Activated CD8-positive, alpha-beta T cell treated with anti-CD3 and anti-CD28 coated beads, Interleukin-2, amount 10 ng/mL, durations not matched to agents 7 days and 5 days (primary cell): ENCODE results near the gene COL6A1. TPM values are rescaled to one million over a fixed set of nuclear protein-coding genes. Genes with fewer than 3 reads are reported as not detected.
"Not testable (repeated sequence)": the region's sequence is repeated elsewhere in the genome, so short reads cannot be mapped to it uniquely, and the experiment has no call there.

Experiments
- ATAC-seq: fragments of 150-1000 bp; cut with Tn5 transposase; one replicate; pipeline ENCODE4 v1.10.0; 2021; ENCODE audit warnings: moderate library complexity
- CTCF ChIA-PET: fragments of 350-600 bp; sonication (Branson Sonifier 250); formaldehyde crosslinking; loops from one replicate; lab custom pipeline; 2021; ENCODE audit warnings: antibody characterized with exemption; lab: Charles Lee
- POLR2A ChIA-PET: fragments of 350-600 bp; sonication (Branson Sonifier 250); formaldehyde crosslinking; loops from one replicate; lab custom pipeline; 2021; ENCODE audit warnings: antibody characterized with exemption; lab: Charles Lee
- DNase-seq: peaks from one replicate; pipeline ENCODE4 v3.0.0-alpha.2; 2020
- H3K27ac Mint-ChIP-seq: one replicate; pipeline ENCODE4 v1.8.0; 2021; ENCODE audit warnings: mild to moderate bottlenecking, mixed read lengths
- H3K27me3 Mint-ChIP-seq: one replicate; pipeline ENCODE4 v1.8.0; 2021; ENCODE audit warnings: low read depth, mixed read lengths
- H3K36me3 Mint-ChIP-seq: one replicate; pipeline ENCODE4 v1.8.0; 2021; ENCODE audit warnings: low read depth, mixed read lengths
- H3K4me1 Mint-ChIP-seq: one replicate; pipeline ENCODE4 v1.8.0; 2021; ENCODE audit warnings: low read depth, mixed read lengths
- H3K4me3 Mint-ChIP-seq: one replicate; pipeline ENCODE4 v1.8.0; 2021; ENCODE audit warnings: mild to moderate bottlenecking, mixed read lengths
- H3K9me3 Mint-ChIP-seq: one replicate; pipeline ENCODE4 v1.8.0; 2022; ENCODE audit warnings: mixed read lengths; ENCODE audit not compliant: insufficient read depth
- total RNA-seq, 2 experiments: library from RNA; stranded (reverse); gene quantifications; one replicate each; pipeline ENCODE4 v1.2.3, GENCODE V29; 2021

The COL6A1 gene
- total RNA-seq, 2 experiments from 2014 or later, result 0.26 to 0.42 TPM

DNA sequence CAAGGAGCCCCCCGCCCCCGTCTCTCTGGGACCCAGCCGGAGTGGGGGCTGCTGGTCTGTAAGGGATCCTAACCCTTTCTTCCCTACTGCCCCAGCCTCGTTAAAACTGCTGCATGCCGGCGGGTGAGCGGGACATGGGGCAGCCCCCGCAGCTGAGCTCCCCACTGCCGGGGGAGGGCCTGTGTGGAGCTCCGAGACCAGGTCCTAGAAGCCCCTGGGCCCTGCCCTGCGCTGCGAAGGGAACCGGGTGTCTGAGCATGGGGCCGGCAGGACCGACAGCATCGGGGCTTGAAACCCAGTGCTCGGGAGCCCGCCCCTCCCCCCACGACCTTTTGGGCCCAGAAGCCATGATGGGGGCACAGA lies 9.2 kb upstream of the COL6A1 start:
- ChIA-PET POLR2A (interaction anchor here (0.7 kb wide), 1 partner anchor 171 kb away, joined by 4 read pairs; no protein-coding TSS in a partner anchor), CTCF (interaction anchor here (0.7 to 4.9 kb wide), 7 partner anchors 20 to 281 kb away, joined by 3 to 49 read pairs (median 4); partner anchors contain the start of gene COL6A2)
- peaks cover 18% of the 10 kb centered on the region for H3K27me3 Mint-ChIP-seq

DNA sequence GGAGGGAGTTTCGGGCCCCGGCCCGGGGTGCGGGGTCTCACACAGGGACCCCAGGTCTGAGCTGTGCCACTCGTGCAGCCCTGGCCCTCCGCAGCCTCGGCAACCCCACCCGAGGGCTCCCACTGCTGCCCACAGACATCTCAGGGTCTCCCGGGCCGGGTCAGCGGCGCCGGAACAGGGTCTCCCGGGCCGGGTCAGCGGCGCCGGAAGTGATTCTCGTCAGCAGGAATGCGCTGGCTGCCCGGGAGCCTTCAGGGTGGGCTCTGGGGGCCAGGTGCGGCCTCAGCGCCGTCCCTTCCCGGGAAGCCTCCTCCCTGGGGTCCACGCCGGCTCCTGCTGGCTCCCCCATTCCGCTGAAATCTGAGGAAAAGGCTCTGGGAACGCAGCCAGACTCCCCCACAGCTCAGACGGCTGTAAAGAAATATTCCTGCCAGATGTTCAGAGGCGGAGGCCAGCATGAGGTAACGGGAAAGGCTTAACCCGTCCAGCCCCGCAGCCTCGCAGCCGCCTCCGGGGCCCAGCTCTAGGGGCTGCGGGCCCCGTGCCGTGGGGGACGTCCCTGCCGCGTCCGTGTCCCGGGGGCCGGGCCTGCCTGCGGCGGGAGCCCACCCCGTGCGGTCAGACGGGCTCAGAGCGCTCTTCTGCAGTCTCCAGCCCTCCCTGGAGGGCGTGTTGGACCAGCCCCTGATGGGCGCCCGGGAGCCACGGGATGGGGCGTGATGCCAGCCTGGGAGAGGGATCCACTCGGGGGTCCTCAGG lies 8.7 kb upstream of the COL6A1 start:
- no peak overlapping the region for H3K27ac Mint-ChIP-seq
- H3K4me1 Mint-ChIP-seq, result peaks cover 18% of the 10 kb centered on the region
- ChIA-PET POLR2A (interaction anchor here (0.7 to 0.9 kb wide), 2 partner anchors 170 to 313 kb away, joined by 4 to 5 read pairs; partner anchors contain the start of genes MCM3AP and YBEY), CTCF (interaction anchor here (0.7 to 4.9 kb wide), 14 partner anchors 8 to 312 kb away, joined by 3 to 49 read pairs (median 4); partner anchors contain the start of genes COL6A1, COL6A2 and MCM3AP)
- peaks cover 18% of the 10 kb centered on the region for H3K27me3 Mint-ChIP-seq
- peak overlapping the region; percentile 78 for H3K4me3 Mint-ChIP-seq
- ATAC-seq (peak; percentile 30), DNase-seq (no peak)
- no peaks in the 10 kb centered on the region for H3K36me3 Mint-ChIP-seq
- H3K9me3 Mint-ChIP-seq, result no peaks in the 10 kb centered on the region

More for the DNA sequence above, 9.2 kb upstream of the COL6A1 start:
- Mint-ChIP-seq H3K9me3 (no peaks in the 10 kb centered on the region), H3K27ac (no peak overlapping the region), H3K4me3 (no peak overlapping the region), H3K4me1 (peaks cover 18% of the 10 kb centered on the region), H3K36me3 (no peaks in the 10 kb centered on the region)
- DNase-seq, result no peak
- no peak for ATAC-seq

- Mint-ChIP-seq H3K27me3 (peaks cover 20% of the 10 kb centered on the region), H3K9me3 (no peaks in the 10 kb centered on the region), H3K4me1 (peaks cover 18% of the 10 kb centered on the region), H3K36me3 (no peaks in the 10 kb centered on the region), H3K4me3 (peak overlapping the region; percentile 78), H3K27ac (peak overlapping the region; percentile 57)
- peak; percentile 88 for DNase-seq
- ChIA-PET POLR2A (interaction anchor here (0.6 to 0.9 kb wide), 4 partner anchors 149 to 485 kb away, joined by 3 to 5 read pairs (median 4); partner anchors contain the start of genes DIP2A, MCM3AP and YBEY), CTCF (interaction anchor here (0.7 to 4.9 kb wide), 13 partner anchors 8 to 312 kb away, joined by 3 to 49 read pairs (median 4); partner anchors contain the start of genes COL6A1, COL6A2 and MCM3AP)
- ATAC-seq, result peak; percentile 86
Measured at GRCh38 chr21:45973475-45974072, 8.0 kb upstream of the COL6A1 start.

- peaks cover 19% of the 10 kb centered on the region for H3K4me1 Mint-ChIP-seq
- no peaks in the 10 kb centered on the region for H3K36me3 Mint-ChIP-seq
- peaks cover 20% of the 10 kb centered on the region for H3K27me3 Mint-ChIP-seq
- POLR2A ChIA-PET, result interaction anchor here (0.6 to 0.9 kb wide), 3 partner anchors 150 to 484 kb away, joined by 3 to 5 read pairs (median 4); partner anchors contain the start of gene DIP2A
- peak; percentile 49 for ATAC-seq
- no peaks in the 10 kb centered on the region for H3K9me3 Mint-ChIP-seq
- H3K27ac Mint-ChIP-seq, result no peak overlapping the region
- peak overlapping the region; percentile 78 for H3K4me3 Mint-ChIP-seq
- CTCF ChIA-PET, result interaction anchor here (0.9 to 4.9 kb wide), 11 partner anchors 22 to 311 kb away, joined by 3 to 49 read pairs (median 4); partner anchors contain the start of genes COL6A2 and MCM3AP
- no peak for DNase-seq
Measured at GRCh38 chr21:45974073-45975019, 7.2 kb upstream of the COL6A1 start.

DNA sequence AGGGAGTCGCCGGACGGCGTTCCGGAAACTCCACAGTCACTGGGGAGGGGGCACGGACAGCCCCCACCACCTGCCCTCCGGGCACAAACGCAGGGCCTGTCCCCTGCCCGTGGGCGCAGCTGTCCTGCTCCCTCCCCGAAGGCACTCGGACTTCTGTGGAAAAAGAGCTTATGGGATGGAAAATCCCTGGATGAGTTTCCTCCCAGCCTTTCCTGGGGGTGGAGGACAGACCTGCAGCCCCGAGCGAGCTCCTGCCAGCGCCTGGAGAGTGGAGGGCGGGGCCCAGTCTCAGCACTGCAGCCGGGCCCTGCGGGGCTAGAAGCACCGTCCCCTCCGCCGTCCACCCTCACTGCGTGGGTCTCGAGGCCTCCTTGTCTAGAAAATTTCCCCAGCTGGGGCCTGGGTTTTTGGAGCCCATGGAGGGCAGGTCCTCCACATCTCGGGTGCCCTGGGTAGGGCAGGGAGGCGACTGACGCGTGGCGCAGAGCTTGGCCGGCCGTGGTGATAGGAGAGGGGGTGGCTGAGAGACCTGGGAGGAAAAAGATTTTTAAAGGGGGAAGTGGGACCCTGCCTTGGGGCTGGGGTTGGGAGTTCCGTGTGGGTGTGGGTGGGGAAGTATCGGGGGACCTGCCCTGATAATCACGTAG lies 6.4 kb upstream of the COL6A1 start:
- DNase-seq, result no peak

GRCh38 chr21:45975667-45976409 lies 5.7 kb upstream of the COL6A1 start:
- POLR2A ChIA-PET, H3K36me3 Mint-ChIP-seq, DNase-seq, H3K9me3 Mint-ChIP-seq, H3K4me3 Mint-ChIP-seq, H3K27ac Mint-ChIP-seq, ATAC-seq: not testable (repeated sequence)
- CTCF ChIA-PET, result interaction anchor here (1.0 kb wide), 1 partner anchor 168 kb away, joined by 3 read pairs; no protein-coding TSS in a partner anchor
- H3K4me1 Mint-ChIP-seq, result peaks cover 23% of the 10 kb centered on the region
- peaks cover 20% of the 10 kb centered on the region for H3K27me3 Mint-ChIP-seq

More for the DNA sequence above, 6.4 kb upstream of the COL6A1 start:
- Mint-ChIP-seq H3K9me3 (no peaks in the 10 kb centered on the region), H3K4me3 (no peak overlapping the region), H3K27ac (no peak overlapping the region), H3K27me3 (peaks cover 20% of the 10 kb centered on the region), H3K4me1 (peaks cover 23% of the 10 kb centered on the region), H3K36me3 (no peaks in the 10 kb centered on the region)
- no peak for ATAC-seq
- CTCF ChIA-PET, result interaction anchor here (1.0 kb wide), 1 partner anchor 169 kb away, joined by 3 read pairs; no protein-coding TSS in a partner anchor
- POLR2A ChIA-PET, result no interaction called here

GRCh38 chr21:45976701-45977311 lies 4.8 kb upstream of the COL6A1 start:
- ChIA-PET POLR2A (no interaction called here), CTCF (no interaction called here)
- Mint-ChIP-seq H3K27ac (no peak overlapping the region), H3K27me3 (peaks cover 20% of the 10 kb centered on the region), H3K4me3 (no peak overlapping the region), H3K36me3 (no peaks in the 10 kb centered on the region), H3K9me3 (no peaks in the 10 kb centered on the region), H3K4me1 (peaks cover 23% of the 10 kb centered on the region)
- DNase-seq (no peak), ATAC-seq (no peak)

DNA sequence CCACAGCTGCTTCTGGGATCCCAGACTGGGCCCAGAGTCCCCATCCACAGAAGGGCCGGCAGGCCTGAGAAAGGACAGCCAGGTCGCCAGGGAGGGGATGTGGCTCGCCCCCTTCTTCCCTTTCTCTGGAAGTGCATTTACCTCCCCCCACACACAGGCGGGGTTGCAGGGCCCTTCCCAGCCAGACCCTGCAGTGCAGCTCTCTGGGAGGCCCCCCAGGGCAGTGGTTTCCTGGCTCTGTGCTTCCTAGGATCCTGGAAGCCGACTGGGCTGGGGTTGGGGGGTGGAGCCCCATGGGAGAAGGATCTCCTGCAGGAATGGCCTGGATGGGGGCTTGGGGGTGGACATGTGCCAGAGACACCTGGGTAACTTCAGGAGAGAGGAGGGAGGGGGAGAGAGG lies 4.2 kb upstream of the COL6A1 start:
- ChIA-PET POLR2A (no interaction called here), CTCF (no interaction called here)
- Mint-ChIP-seq H3K4me3 (no peak overlapping the region), H3K9me3 (no peaks in the 10 kb centered on the region), H3K36me3 (no peaks in the 10 kb centered on the region), H3K27ac (no peak overlapping the region), H3K4me1 (peaks cover 24% of the 10 kb centered on the region), H3K27me3 (peaks cover 20% of the 10 kb centered on the region)
- ATAC-seq (no peak), DNase-seq (no peak)

- DNase-seq (no peak), ATAC-seq (no peak)
- POLR2A ChIA-PET, result no interaction called here
- Mint-ChIP-seq H3K9me3 (no peaks in the 10 kb centered on the region), H3K4me3 (no peak overlapping the region), H3K27me3 (peaks cover 22% of the 10 kb centered on the region), H3K36me3 (no peaks in the 10 kb centered on the region), H3K4me1 (peaks cover 18% of the 10 kb centered on the region), H3K27ac (no peak overlapping the region)
- CTCF ChIA-PET, result interaction anchor here (0.6 to 1.4 kb wide), 2 partner anchors 9 to 164 kb away, joined by 3 to 4 read pairs; no protein-coding TSS in a partner anchor
Measured at GRCh38 chr21:45979141-45979631, 2.4 kb upstream of the COL6A1 start.
